Activated T-cell treated with anti-CD3 and anti-CD28 coated beads for 24 hours (primary cell): ENCODE data around the gene IFRD1.

ENCODE experiments used
- DNase-seq: peaks from one replicate; pipeline ENCODE4 v3.0.0-alpha.2; 2020; ENCODE audit warnings: low read depth

The IFRD1 gene

DNA sequence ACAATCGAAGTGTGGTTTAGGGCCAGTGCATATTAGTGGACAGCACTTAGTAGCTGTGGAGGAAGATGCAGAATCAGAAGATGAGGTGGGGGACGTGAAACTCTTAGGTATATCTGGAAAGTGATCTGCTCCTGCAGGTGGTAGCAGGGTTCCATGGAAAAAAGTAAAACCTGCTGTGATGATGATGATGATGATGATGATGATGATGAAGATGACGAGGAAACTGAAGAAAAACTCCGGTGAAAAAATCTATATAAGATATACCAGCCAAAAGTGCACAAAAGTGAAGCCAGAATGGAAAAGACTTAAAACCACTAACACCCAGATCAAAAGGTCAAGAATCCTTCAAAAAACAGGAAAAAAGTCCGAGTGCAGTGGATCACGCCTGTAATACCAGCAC lies 70.5 kb downstream of the IFRD1 start:
- no peak for DNase-seq

DNA sequence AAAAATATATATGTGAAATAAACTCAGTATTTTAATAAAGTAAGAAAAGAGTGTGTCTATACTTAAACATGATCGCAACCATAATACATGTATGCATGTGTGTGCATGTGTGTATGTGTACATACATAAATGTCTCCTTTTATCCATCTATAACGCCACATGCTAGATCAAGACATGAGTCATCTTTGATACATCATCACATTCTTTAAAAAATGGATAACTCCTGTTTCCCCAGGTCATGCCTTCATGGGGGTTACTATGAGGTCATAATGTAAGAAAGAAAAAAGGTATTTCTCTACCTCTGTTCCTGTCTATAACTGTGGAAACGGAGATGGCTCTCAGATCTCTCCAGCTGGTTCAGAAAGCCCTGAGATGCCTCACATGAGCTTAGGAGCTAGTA lies 71.7 kb downstream of the IFRD1 start:
- no peak for DNase-seq

DNA sequence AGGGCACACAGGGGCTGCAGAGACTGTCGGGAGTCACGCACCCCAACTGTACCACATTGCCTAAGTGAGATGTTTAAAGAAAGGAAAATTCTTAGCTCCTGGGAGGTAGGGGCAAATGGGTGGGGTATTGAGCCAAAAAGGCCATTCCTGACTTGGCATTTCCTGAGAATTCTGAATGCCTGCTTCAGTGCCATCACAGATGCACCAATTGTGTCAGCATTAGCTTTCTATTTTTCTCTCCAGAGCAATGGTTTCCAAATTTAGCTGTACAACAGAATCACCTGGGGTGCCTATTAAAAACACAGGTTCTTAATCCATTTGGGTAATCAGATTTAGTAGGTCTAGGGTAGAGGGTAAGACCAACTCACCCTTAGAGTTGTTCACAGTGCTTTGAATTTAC lies 73.6 kb downstream of the IFRD1 start:
- no peak for DNase-seq
